HCT116 (cell line): ENCODE data around the gene DIS3L2. TPM values are rescaled to one million over a fixed set of nuclear protein-coding genes. Genes with fewer than 3 reads are reported as not detected.

Source experiments
- ATAC-seq: fragments of 200-7000 bp; cut with Tn5 transposase; 2 replicates; pipeline ENCODE4 v1.9.1; 2020; ENCODE audit warnings: mild to moderate bottlenecking, moderate library complexity
- BruUV-seq: library from RNA; stranded (reverse); fragments of 400-500 nt; replicated peaks from 2 replicates; lab custom pipeline; 2021; lab: Mats Ljungman, UMichigan
- CTCF ChIA-PET: fragments of 300-600 bp; sonication (Branson Sonifier 250); formaldehyde crosslinking; loops from one replicate; lab custom pipeline; 2021; ENCODE audit warnings: antibody characterized with exemption; lab: Charles Lee
- POLR2A ChIA-PET: fragments of 300-600, 350-600 bp; sonication (Branson Sonifier 250); formaldehyde crosslinking; loops from one replicate; lab custom pipeline; 2021; ENCODE audit warnings: antibody characterized with exemption; lab: Charles Lee
- RAD21 ChIA-PET, 2 experiments: fragments of 300-600 bp; sonication (Branson Sonifier 250); formaldehyde crosslinking; loops; one replicate each; lab custom pipeline; 2023; ENCODE audit warnings: low total read pairs in 2 of 2; ENCODE audit not compliant: uncharacterized antibody in 2 of 2, unreplicated experiment in 2 of 2, low non-redundant PET in 1 of 2; lab: Charles Lee
- DNase-seq: peaks from one replicate; pipeline ENCODE4 v3.0.0-alpha.2; 2010; ENCODE audit warnings: low read depth, low spot score
- H2AFZ ChIP-seq: fragments of 200-600 bp; shearing (Covaris generic), sonication (generic); 2 replicates; pipeline ENCODE4 v1.6.1; 2017; ENCODE audit warnings: low read depth, mixed run types, mixed read lengths, antibody characterized with exemption, low read length; ENCODE audit not compliant: poor library complexity, severe bottlenecking
- H3K27ac ChIP-seq: 2 replicates; pipeline ENCODE4 v1.5.1; 2012; ENCODE audit warnings: low read depth, low read length
- H3K27me3 ChIP-seq: fragments of 200-600 bp; sonication (generic); 2 replicates; pipeline ENCODE4 v1.6.1; 2016; ENCODE audit warnings: mixed run types, low read length, mixed read lengths; ENCODE audit not compliant: insufficient read depth
- H3K36me3 ChIP-seq, 2 experiments: fragments of 200-500 bp in 1 of 2; fragments of 200-600 bp in 1 of 2; sonication (Bioruptor generic) in 1 of 2; sonication (generic) in 1 of 2; 2 replicates each; pipeline versions ENCODE4 v1.5.1 to v1.6.1; 2014 to 2016; ENCODE audit warnings: low read length in 2 of 2, inconsistent platforms in 1 of 2, mixed read lengths in 1 of 2, mixed run types in 1 of 2; ENCODE audit not compliant: insufficient read depth in 2 of 2, control insufficient read depth in 1 of 2
- H3K4me1 ChIP-seq, 2 experiments: fragments of 200-600 bp in 1 of 2; sonication (generic) in 1 of 2; 2 replicates each; pipeline versions ENCODE4 v1.5.1 to v1.6.1; 2012 to 2017; ENCODE audit warnings: low read length in 2 of 2, inconsistent platforms in 1 of 2, mild to moderate bottlenecking in 1 of 2, mixed read lengths in 1 of 2, mixed run types in 1 of 2, moderate library complexity in 1 of 2; ENCODE audit not compliant: insufficient read depth in 2 of 2, control insufficient read depth in 1 of 2
- H3K4me2 ChIP-seq: fragments of 200-600 bp; sonication (generic); 2 replicates; pipeline ENCODE4 v1.6.1; 2017; ENCODE audit warnings: mixed run types, low read length, mixed read lengths
- H3K4me3 ChIP-seq, 2 experiments: fragments of 200-600 bp in 1 of 2; sonication (generic) in 1 of 2; replicated peaks in 1 of 2; 2 replicates each; pipeline ENCODE4 v1.5.1; 2011 to 2016; ENCODE audit warnings: low read length in 2 of 2, control low read depth in 1 of 2, low read depth in 1 of 2, mild to moderate bottlenecking in 1 of 2, mixed read lengths in 1 of 2, mixed run types in 1 of 2
- H3K79me2 ChIP-seq: fragments of 200-600 bp; sonication (generic); 2 replicates; pipeline ENCODE4 v1.6.1; 2017; ENCODE audit warnings: mild to moderate bottlenecking, mixed run types, low read length, moderate library complexity, mixed read lengths; ENCODE audit not compliant: insufficient read depth
- H3K9ac ChIP-seq: fragments of 200-600 bp; sonication (generic); 2 replicates; pipeline ENCODE4 v1.6.1; 2016; ENCODE audit warnings: low read length, mixed read lengths
- H3K9me2 ChIP-seq: fragments of 200-600 bp; sonication (generic), shearing (Covaris generic); 2 replicates; pipeline ENCODE4 v1.6.1; 2017; ENCODE audit warnings: mixed run types, mild to moderate bottlenecking, moderate library complexity; ENCODE audit not compliant: insufficient read depth
- H3K9me3 ChIP-seq, 2 experiments: fragments of 200-500 bp in 1 of 2; fragments of 200-600 bp in 1 of 2; sonication (Bioruptor generic) in 1 of 2; sonication (generic) in 1 of 2; 2 replicates each; pipeline ENCODE4 v1.6.1; 2014 to 2017; ENCODE audit warnings: low read length in 2 of 2, mixed read lengths in 2 of 2, inconsistent platforms in 1 of 2, low read depth in 1 of 2, mild to moderate bottlenecking in 1 of 2, mixed run types in 1 of 2, moderate library complexity in 1 of 2; ENCODE audit not compliant: control insufficient read depth in 1 of 2, insufficient read depth in 1 of 2
- H4K20me1 ChIP-seq: fragments of 200-600 bp; sonication (generic), shearing (Covaris generic); 2 replicates; pipeline ENCODE4 v1.6.1; 2017; ENCODE audit warnings: mixed run types, mild to moderate bottlenecking, moderate library complexity; ENCODE audit not compliant: insufficient read depth
- ATF3 ChIP-seq: IDR thresholded peaks from 2 replicates; pipeline ENCODE4 v1.6.1; 2012
- CBX3 ChIP-seq: IDR thresholded peaks from 2 replicates; pipeline ENCODE4 v1.6.1; 2012; ENCODE audit warnings: low read depth
- CTCF ChIP-seq, 3 experiments: fragments of 200-600 bp in 1 of 3; sonication (generic) in 1 of 3; IDR thresholded peaks in 2 of 3; conservative IDR thresholded peaks in 1 of 3; 2 replicates each; pipeline ENCODE4 v1.5.1; 2012 to 2017; ENCODE audit warnings: low read depth in 2 of 3, low read length in 2 of 3, antibody characterized with exemption in 1 of 3, borderline replicate concordance in 1 of 3, control low read depth in 1 of 3, mild to moderate bottlenecking in 1 of 3, mixed read lengths in 1 of 3, mixed run types in 1 of 3, moderate library complexity in 1 of 3; ENCODE audit not compliant: insufficient read depth in 1 of 3
- EGR1 ChIP-seq: IDR thresholded peaks from 2 replicates; pipeline ENCODE4 v1.6.1; 2012; ENCODE audit warnings: low read depth
- ELF1 ChIP-seq: IDR thresholded peaks from 2 replicates; pipeline ENCODE4 v1.6.1; 2012; ENCODE audit warnings: low read depth, borderline replicate concordance
- EZH2 ChIP-seq: fragments of 200-600 bp; sonication (generic); IDR thresholded peaks from 2 replicates; pipeline ENCODE4 v1.6.1; 2017; ENCODE audit warnings: antibody characterized with exemption, mixed run types
- EZH2phosphoT487 ChIP-seq: fragments of 200-600 bp; IDR thresholded peaks from 2 replicates; pipeline ENCODE4 v1.6.1; 2018; ENCODE audit warnings: antibody characterized with exemption, borderline replicate concordance
- FOSL1 ChIP-seq: IDR thresholded peaks from 2 replicates; pipeline ENCODE4 v1.6.1; 2012; ENCODE audit warnings: low read depth
- JUND ChIP-seq: IDR thresholded peaks from 2 replicates; pipeline ENCODE4 v1.6.1; 2012
- MAX ChIP-seq: IDR thresholded peaks from 2 replicates; pipeline ENCODE4 v1.6.1; 2012
- POLR2A ChIP-seq: IDR thresholded peaks from 2 replicates; pipeline ENCODE4 v1.7.0; 2011; ENCODE audit warnings: borderline replicate concordance; ENCODE audit not compliant: insufficient read depth, insufficient read length; ENCODE audit errors: extremely low read depth
- POLR2AphosphoS5 ChIP-seq: IDR thresholded peaks from 2 replicates; pipeline ENCODE4 v1.6.1; 2011; ENCODE audit warnings: mild to moderate bottlenecking, low read depth, low read length, moderate library complexity
- RAD21 ChIP-seq: IDR thresholded peaks from 2 replicates; pipeline ENCODE4 v1.6.1; 2012; ENCODE audit warnings: low read depth, mild to moderate bottlenecking
- REST ChIP-seq: IDR thresholded peaks from 2 replicates; pipeline ENCODE4 v1.6.1; 2012; ENCODE audit warnings: low read depth
- SIN3A ChIP-seq: IDR thresholded peaks from 2 replicates; pipeline ENCODE4 v1.6.1; 2012; ENCODE audit warnings: low read depth
- SRF ChIP-seq: IDR thresholded peaks from 2 replicates; pipeline ENCODE4 v1.6.1; 2012; ENCODE audit warnings: low read depth
- TCF7L2 ChIP-seq: IDR thresholded peaks from 2 replicates; pipeline ENCODE4 v1.7.0; 2011; ENCODE audit warnings: borderline replicate concordance, inconsistent platforms; ENCODE audit not compliant: insufficient read depth, insufficient read length; ENCODE audit errors: extremely low read depth
- ZFX ChIP-seq: fragments of 450-650 bp; IDR thresholded peaks from 2 replicates; pipeline ENCODE4 v1.6.1; 2017
- ZNF274 ChIP-seq: fragments of 200-500 bp; sonication (Bioruptor generic); IDR thresholded peaks from 2 replicates; pipeline ENCODE4 v1.6.1; 2014; ENCODE audit warnings: mild to moderate bottlenecking, low read depth, low read length, inconsistent platforms
- intact Hi-C: fragments of 100-400 bp; cut with micrococcal nuclease; formaldehyde crosslinking; loops from 2 replicates; pipeline ENCODE4 v1.10.0; 2022
- total RNA-seq: library from RNA; stranded (reverse); gene quantifications from one replicate; pipeline ENCODE4 v1.2.1, GENCODE V29; 2021; ENCODE audit not compliant: unreplicated experiment
- TF ChIP-seq, protein P1 (sequence below): IDR thresholded peaks from 2 replicates; pipeline ENCODE4 v1.6.1; 2011; ENCODE audit warnings: mild to moderate bottlenecking, low read length, moderate library complexity; ENCODE audit not compliant: insufficient replicate concordance; ENCODE audit errors: extremely low read depth

DIS3L2 gene
- total RNA-seq, 1 experiment from 2014 or later: 42.5 TPM

DNA sequence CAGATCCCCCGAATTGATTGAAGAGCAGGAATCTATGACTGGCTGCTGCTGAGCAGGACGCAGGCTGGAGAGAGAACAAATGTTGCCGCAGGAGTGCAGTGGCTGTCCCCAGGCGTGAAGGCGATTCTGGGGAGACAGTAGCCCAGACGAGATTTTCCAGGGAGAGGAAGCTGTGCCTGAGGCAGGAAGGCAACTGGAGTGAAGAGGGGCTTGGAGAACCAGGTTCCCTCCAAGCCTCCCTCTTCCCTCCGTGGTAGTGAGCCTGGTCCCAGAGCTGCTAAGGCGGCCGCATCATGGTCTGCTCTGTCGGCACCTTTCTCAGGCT, 34.0 kb upstream of the DIS3L2 start:
- no peaks in the 10 kb centered on the region for H3K79me2 ChIP-seq
- intact Hi-C loops: no loop called here
- TF ChIP-seq ATF3 (no peak), MAX (no peak), SRF (no peak), CTCF (IDR thresholded peaks at IDR 0.05 in 2 of 3, conservative IDR thresholded peaks at IDR 0.05 in 1 of 3; ENCODE audit: borderline replicate concordance in 1 of 3, insufficient read depth in 1 of 3, low read depth in 2 of 3, low read length in 2 of 3) (no peak), POLR2AphosphoS5 (no peak), ZNF274 (no peak), EGR1 (no peak), SIN3A (no peak), ELF1 (no peak), FOSL1 (no peak), RAD21 (no peak), TCF7L2 (no peak), REST (no peak), EZH2 (no peak), POLR2A (no peak), JUND (no peak), ZFX (no peak), EZH2phosphoT487 (no peak), CBX3 (no peak)
- TF ChIP-seq, protein P1, sequence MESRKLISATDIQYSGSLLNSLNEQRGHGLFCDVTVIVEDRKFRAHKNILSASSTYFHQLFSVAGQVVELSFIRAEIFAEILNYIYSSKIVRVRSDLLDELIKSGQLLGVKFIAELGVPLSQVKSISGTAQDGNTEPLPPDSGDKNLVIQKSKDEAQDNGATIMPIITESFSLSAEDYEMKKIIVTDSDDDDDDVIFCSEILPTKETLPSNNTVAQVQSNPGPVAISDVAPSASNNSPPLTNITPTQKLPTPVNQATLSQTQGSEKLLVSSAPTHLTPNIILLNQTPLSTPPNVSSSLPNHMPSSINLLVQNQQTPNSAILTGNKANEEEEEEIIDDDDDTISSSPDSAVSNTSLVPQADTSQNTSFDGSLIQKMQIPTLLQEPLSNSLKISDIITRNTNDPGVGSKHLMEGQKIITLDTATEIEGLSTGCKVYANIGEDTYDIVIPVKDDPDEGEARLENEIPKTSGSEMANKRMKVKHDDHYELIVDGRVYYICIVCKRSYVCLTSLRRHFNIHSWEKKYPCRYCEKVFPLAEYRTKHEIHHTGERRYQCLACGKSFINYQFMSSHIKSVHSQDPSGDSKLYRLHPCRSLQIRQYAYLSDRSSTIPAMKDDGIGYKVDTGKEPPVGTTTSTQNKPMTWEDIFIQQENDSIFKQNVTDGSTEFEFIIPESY: no peak
- TF ChIP-seq, all 23 proteins: peak for 0
- Histone ChIP-seq H3K4me2 (no peak overlapping the region), H3K9me3 (no peaks in the 10 kb centered on the region), H3K36me3 (no peaks in the 10 kb centered on the region), H4K20me1 (no peaks in the 10 kb centered on the region), H3K9me2 (no peaks in the 10 kb centered on the region), H3K27ac (no peak overlapping the region), H3K4me3 (no peak overlapping the region), H3K4me1 (peaks cover 8 to 18% of the 10 kb centered on the region in 2 experiments), H3K27me3 (no peaks in the 10 kb centered on the region), H2AFZ (no peak overlapping the region), H3K9ac (no peak overlapping the region)
- no TSS peak for BruUV-seq
- ChIA-PET POLR2A (no interaction called here), CTCF (interaction anchor here (1.9 kb wide), 1 partner anchor 215 kb away, joined by 7 read pairs; no protein-coding TSS in a partner anchor), RAD21 (no interaction called here)
- ATAC-seq (no peak), DNase-seq (no peak)
